IPS-20b (cell line): ENCODE data around the gene OGDHL.

Source experiments
- H3K27ac ChIP-seq: one replicate; pipeline ENCODE4 v1.5.1; 2013; ENCODE audit warnings: low read length
- H3K27me3 ChIP-seq: 2 replicates; pipeline ENCODE4 v1.6.1; 2013; ENCODE audit warnings: mild to moderate bottlenecking, low read length, inconsistent platforms; ENCODE audit not compliant: insufficient read depth
- H3K36me3 ChIP-seq: 2 replicates; pipeline ENCODE4 v1.6.1; 2013; ENCODE audit warnings: low read depth, mild to moderate bottlenecking, inconsistent platforms, low read length, moderate library complexity; ENCODE audit not compliant: insufficient read depth
- H3K4me1 ChIP-seq: 2 replicates; pipeline ENCODE4 v1.6.1; 2013; ENCODE audit warnings: mild to moderate bottlenecking, control low read depth, inconsistent platforms, low read length, moderate library complexity; ENCODE audit not compliant: insufficient read depth
- H3K4me3 ChIP-seq: 2 replicates; pipeline ENCODE4 v1.5.1; 2013; ENCODE audit warnings: mild to moderate bottlenecking, low read length, inconsistent platforms
- H3K9ac ChIP-seq: 2 replicates; pipeline ENCODE4 v1.6.1; 2013; ENCODE audit warnings: low read depth, mild to moderate bottlenecking, inconsistent platforms, low read length, moderate library complexity
- H3K9me3 ChIP-seq: 2 replicates; pipeline ENCODE4 v1.6.1; 2013; ENCODE audit warnings: mild to moderate bottlenecking, low read depth, low read length, inconsistent platforms; ENCODE audit not compliant: insufficient read depth

OGDHL gene

DNA sequence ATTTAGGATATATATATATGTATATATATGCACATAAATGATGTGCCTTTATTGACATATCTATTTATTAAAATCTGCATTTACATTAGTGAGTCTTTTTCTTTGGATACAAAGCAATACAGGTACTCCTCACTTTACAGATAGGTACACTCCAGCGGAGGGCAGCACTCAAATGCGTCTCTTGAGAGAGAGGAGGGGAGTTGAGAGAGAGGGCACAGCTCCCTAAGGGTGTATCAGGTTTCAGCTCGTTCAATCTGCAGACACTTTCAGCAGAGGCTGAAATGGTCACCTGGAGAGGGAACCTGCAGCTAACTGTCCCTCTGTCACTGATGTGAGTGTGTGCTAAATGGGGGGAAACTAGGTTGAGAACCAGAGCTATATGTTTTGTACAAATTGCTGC is 61.1 kb downstream of the OGDHL start:
- Histone ChIP-seq H3K27me3 (peaks cover 17% of the 10 kb centered on the region), H3K9me3 (no peaks in the 10 kb centered on the region), H3K36me3 (no peaks in the 10 kb centered on the region), H3K9ac (no peak overlapping the region), H3K4me1 (peaks cover 4% of the 10 kb centered on the region), H3K27ac (no peak overlapping the region), H3K4me3 (no peak overlapping the region)

DNA sequence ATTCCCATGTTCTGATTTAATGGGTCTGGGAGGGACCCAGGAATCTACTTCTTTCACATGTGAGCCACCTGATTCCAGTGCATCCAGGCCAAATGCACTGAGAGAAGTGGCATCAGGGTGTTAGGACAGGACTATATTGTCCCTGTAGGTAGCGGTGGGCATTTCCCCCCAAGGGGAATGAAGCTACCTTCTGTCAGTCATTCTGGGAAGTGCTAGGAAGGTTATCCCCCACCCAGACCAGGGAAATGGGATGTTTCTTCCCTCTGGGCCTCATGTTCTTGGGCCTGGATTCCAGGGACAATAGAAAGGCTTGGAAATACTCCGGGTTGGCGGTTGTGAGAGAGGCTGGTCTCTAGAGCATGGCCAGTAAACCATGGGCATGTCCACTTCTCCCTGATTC is 61.9 kb downstream of the OGDHL start:
- no peak overlapping the region for H3K4me3 ChIP-seq
- no peak overlapping the region for H3K9ac ChIP-seq
- H3K4me1 ChIP-seq: peaks cover 4% of the 10 kb centered on the region
- no peaks in the 10 kb centered on the region for H3K36me3 ChIP-seq
- no peak overlapping the region for H3K27ac ChIP-seq
- H3K9me3 ChIP-seq: no peaks in the 10 kb centered on the region
- H3K27me3 ChIP-seq: peaks cover 25% of the 10 kb centered on the region

DNA sequence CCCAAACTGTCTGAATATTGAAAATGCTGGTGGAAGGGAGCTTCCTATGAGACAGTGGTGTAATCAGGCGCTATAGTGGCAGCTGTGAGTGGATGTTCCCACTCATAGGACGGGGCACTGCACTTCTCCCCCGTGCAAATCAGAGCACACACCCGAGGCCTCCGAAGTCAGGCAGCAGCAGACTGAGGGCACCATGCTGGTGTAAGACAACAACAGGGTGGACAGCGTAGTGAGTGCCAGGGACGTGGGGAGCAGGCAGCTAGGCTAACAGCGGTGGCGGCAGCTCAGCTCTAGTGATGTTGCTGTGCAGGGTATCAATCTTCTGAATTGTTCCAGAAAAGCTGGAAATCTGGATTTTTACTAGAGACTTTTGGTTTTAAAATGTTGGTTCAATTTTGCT is 63.4 kb downstream of the OGDHL start:
- peaks cover 4% of the 10 kb centered on the region for H3K4me1 ChIP-seq
- no peaks in the 10 kb centered on the region for H3K9me3 ChIP-seq
- H3K27me3 ChIP-seq: peaks cover 40% of the 10 kb centered on the region
- no peaks in the 10 kb centered on the region for H3K36me3 ChIP-seq
- H3K27ac ChIP-seq: no peak overlapping the region
- no peak overlapping the region for H3K9ac ChIP-seq
- no peak overlapping the region for H3K4me3 ChIP-seq

DNA sequence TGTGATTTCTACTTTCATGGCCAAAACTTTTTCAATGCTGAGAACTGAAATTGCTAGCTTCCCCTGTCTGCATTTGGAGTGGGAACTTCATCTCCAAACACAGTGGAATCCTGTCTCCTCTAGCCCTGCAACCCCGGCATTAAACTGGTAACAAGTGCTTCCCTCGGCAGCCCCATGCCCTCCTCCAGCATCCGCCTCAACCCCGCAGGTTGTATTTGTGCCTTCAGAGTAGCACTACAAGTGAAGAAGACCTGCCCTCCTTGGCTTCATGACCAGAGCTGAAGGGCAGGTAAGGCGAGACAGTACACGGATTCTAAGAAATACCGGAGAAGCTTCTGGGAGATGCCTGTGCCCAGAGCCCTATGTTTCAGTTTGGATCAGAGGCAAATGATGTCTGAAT is 65.8 kb downstream of the OGDHL start:
- Histone ChIP-seq H3K9ac (no peak overlapping the region), H3K27ac (no peak overlapping the region), H3K27me3 (peaks cover 64% of the 10 kb centered on the region), H3K4me1 (peaks cover 7% of the 10 kb centered on the region), H3K36me3 (no peaks in the 10 kb centered on the region), H3K9me3 (peaks cover 3% of the 10 kb centered on the region; the same call in 1 of the 2 replicates), H3K4me3 (no peak overlapping the region)

DNA sequence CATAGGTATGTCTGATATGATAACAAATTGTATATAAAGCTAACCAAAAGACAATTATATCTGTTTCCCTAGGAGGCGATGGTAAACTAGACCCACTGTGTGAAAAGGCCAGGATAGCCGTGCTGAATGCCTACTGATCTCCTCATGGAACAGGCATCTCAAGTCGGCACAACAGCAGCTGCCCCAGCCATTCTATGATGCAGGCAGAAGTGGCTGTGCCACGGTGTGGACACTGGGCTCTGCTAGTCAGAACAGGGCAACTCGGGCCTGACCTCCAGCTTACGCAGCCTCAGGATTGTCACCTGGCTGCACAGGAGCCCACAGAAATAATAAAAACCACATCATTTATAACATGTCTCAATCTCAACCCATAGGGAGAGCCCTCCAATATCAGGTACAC is 67.7 kb downstream of the OGDHL start:
- H3K9me3 ChIP-seq: peaks cover 3% of the 10 kb centered on the region; the same call in 1 of the 2 replicates
- no peaks in the 10 kb centered on the region for H3K36me3 ChIP-seq
- H3K27ac ChIP-seq: no peak overlapping the region
- H3K9ac ChIP-seq: no peak overlapping the region
- H3K4me1 ChIP-seq: peaks cover 15% of the 10 kb centered on the region; the same call in 1 of the 2 replicates
- H3K4me3 ChIP-seq: no peak overlapping the region
- peaks cover 72% of the 10 kb centered on the region for H3K27me3 ChIP-seq

DNA sequence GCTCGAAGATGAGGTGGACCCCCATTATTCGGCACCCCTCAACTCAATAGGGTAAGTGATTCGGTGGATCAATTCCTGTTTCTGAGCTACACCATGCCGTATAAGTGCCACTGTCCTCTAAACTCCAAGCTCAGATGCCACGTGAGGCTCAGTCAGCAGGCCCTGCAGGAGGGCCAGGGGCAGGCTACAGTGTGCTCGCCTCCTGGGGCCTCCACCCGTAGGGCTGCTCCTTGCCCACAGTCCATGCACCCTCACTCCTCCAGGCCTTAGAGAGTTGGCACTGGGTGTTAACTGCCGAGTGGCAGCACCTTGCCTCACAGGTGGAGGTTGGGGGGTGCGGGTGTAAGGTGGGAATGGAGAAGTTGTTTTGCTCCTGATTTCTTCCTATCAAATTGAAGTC is 70.5 kb downstream of the OGDHL start:
- Histone ChIP-seq H3K9ac (no peak overlapping the region), H3K9me3 (peaks cover 7% of the 10 kb centered on the region; the same call in 1 of the 2 replicates), H3K4me1 (peaks cover 30% of the 10 kb centered on the region; the same call in 1 of the 2 replicates), H3K36me3 (no peaks in the 10 kb centered on the region), H3K27me3 (peaks cover 100% of the 10 kb centered on the region), H3K27ac (no peak overlapping the region), H3K4me3 (peak overlapping the region; percentile 60; the same call in 1 of the 2 replicates)

DNA sequence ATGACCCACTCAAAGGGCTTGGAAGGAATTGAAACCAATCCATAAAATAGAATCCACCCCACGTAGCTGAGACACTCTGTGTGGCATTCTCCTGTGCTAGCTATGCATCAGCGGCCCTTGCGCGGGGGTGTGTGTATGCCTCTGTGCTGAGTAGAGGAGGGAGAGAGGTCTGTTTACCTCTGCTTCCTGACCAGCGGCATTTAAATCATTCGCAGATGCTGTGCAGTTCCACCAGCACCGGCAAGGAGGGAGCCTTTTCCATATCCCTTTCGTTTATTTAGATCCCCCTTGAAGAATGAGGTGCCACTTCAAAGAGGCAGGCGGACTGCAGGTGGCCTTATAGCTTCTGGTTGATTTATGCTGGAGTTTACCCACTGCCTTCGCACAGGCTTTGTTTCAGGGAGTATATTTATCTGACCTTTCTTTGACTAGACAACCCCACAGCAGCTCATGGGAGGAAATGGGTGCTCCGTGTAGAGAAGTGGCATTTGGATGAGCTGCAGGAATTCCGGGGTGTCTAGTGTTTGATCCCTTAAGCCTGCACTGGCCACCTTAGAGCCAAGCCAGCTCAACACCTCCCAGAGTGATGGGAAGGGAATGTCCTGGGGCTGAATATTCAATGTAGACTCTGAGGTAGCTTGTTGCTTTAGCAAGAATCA is 71.3 kb downstream of the OGDHL start:
- H3K36me3 ChIP-seq: no peaks in the 10 kb centered on the region
- H3K27me3 ChIP-seq: peaks cover 93% of the 10 kb centered on the region
- peak overlapping the region; percentile 60 for H3K4me3 ChIP-seq
- H3K27ac ChIP-seq: no peak overlapping the region
- H3K9me3 ChIP-seq: peaks cover 10% of the 10 kb centered on the region; the same call in 1 of the 2 replicates
- no peak overlapping the region for H3K9ac ChIP-seq
- peaks cover 30% of the 10 kb centered on the region; the same call in 1 of the 2 replicates for H3K4me1 ChIP-seq

DNA sequence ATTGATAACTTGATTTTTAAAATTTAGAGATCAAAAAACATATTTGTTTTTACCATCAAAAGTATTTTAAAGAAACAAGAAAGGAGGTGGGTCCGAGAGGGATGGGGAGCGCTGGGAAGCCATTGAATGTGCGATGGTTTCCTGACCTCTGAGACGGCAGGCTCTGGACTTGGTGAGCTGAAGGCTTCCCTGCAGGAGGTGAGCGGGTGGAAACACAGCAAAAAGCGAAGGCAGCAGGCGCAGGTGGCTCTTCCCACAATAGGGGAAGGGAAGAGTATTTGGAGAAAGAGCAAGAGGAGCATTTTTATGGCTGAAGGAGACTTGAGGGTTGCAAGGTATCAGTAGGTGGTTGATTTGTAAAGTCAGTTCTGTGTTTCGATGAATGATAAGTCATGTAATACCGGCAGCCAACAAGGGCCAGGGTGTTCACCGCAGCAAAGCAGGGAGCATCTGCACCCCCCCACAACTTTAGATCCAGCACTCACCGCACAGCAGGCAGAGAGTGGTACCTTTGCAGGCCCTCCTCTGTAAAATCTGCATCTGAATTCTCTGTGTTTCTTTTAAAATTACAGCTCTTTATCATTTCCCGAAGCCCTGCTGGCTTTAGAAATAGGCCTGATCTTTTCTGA is 72.1 kb downstream of the OGDHL start:
- H3K4me3 ChIP-seq: peak overlapping the region; percentile 60
- no peak overlapping the region for H3K27ac ChIP-seq
- H3K9me3 ChIP-seq: peaks cover 12% of the 10 kb centered on the region
- H3K36me3 ChIP-seq: no peaks in the 10 kb centered on the region
- H3K9ac ChIP-seq: no peak overlapping the region
- peaks cover 30% of the 10 kb centered on the region; the same call in 1 of the 2 replicates for H3K4me1 ChIP-seq
- peaks cover 88% of the 10 kb centered on the region for H3K27me3 ChIP-seq

DNA sequence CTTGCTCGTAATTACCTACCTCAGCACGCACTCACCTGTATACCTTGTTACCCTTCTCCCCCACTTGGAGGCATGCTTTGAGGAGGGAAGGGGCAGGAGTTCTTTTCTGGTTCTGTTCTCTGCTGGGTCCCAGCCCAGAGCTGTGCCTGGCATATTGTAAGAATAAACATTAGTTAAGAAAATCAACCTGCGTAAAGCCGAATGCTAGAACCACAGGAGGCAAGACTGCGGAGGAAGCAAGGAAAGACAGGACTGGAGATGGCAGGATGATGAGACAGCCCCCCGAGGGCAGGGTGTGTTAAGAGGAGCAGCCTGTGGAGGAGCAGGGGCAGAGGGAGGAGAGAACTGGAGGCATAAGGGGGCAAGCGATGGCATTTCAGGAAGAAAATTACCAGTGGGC is 73.2 kb downstream of the OGDHL start:
- H3K27me3 ChIP-seq: peaks cover 79% of the 10 kb centered on the region
- no peaks in the 10 kb centered on the region for H3K36me3 ChIP-seq
- H3K27ac ChIP-seq: no peak overlapping the region
- no peak overlapping the region for H3K9ac ChIP-seq
- H3K4me1 ChIP-seq: peaks cover 30% of the 10 kb centered on the region; the same call in 1 of the 2 replicates
- H3K9me3 ChIP-seq: peaks cover 12% of the 10 kb centered on the region
- peak overlapping the region; percentile 55 for H3K4me3 ChIP-seq

DNA sequence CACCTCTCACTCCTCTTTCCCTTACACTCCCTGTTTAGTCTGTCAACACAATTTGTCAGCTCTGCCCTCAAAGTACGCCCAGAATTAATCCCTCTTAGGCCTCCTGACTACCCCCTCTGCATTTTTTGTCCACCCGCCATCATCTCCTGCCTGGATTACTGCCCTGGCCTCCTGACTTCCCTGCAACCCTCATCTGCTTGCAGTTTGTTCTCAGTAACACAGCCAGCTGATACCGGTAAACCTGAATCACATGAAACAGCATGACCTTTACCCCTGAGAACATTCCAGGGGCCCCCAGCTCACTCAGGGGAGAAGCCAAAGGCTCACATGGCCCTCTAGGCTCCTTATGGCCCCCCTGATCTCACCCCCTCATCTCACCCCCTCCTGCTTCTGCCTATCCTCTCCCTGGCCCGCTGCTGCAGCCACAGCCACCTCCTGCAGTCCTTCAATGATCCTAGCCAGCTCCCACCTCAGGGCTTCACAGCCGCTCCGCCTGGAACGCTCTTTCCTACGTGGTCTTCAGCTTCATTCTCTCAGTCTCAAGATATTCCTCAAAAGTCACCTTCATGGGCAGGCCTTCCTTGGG is 73.8 kb downstream of the OGDHL start:
- peaks cover 30% of the 10 kb centered on the region; the same call in 1 of the 2 replicates for H3K4me1 ChIP-seq
- H3K9me3 ChIP-seq: peaks cover 11% of the 10 kb centered on the region
- peaks cover 73% of the 10 kb centered on the region for H3K27me3 ChIP-seq
- peak overlapping the region; percentile 55; the same call in 1 of the 2 replicates for H3K4me3 ChIP-seq
- H3K36me3 ChIP-seq: no peaks in the 10 kb centered on the region
- H3K27ac ChIP-seq: no peak overlapping the region
- H3K9ac ChIP-seq: no peak overlapping the region

DNA sequence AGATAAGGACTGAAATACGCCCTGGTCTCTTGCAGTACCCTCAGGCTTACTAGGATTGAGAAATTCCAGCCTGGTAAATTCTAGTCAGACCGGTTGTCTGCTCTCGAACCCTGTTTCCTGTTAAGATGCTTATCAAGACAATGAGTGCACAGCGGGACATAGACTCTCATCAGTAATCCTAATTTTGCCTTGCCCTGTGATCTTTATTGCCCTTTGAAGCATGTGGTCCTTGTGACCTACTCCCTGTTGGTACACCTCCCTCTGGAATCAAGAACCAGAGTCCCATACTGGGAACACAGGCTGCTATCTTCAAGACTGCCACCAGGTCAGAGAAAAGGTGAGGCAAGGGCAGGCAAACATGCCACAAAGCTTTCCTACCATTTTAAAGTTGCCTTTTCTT is 75.5 kb downstream of the OGDHL start:
- Histone ChIP-seq H3K27ac (no peak overlapping the region), H3K9me3 (peaks cover 9% of the 10 kb centered on the region), H3K27me3 (peaks cover 61% of the 10 kb centered on the region), H3K4me3 (no peak overlapping the region), H3K36me3 (no peaks in the 10 kb centered on the region), H3K9ac (no peak overlapping the region), H3K4me1 (peaks cover 28% of the 10 kb centered on the region; the same call in 1 of the 2 replicates)
